Suppressor macrophage treated with lipopolysaccharide for 4 hours (primary cell): ENCODE results near the gene PLD4.
"Not testable (repeated sequence)": the region's sequence is repeated elsewhere in the genome, so short reads cannot be mapped to it uniquely, and the experiment has no call there.

Experiments
- DNase-seq: peaks from one replicate; pipeline ENCODE4 v3.0.0-alpha.2; 2020

Gene PLD4, protein sequence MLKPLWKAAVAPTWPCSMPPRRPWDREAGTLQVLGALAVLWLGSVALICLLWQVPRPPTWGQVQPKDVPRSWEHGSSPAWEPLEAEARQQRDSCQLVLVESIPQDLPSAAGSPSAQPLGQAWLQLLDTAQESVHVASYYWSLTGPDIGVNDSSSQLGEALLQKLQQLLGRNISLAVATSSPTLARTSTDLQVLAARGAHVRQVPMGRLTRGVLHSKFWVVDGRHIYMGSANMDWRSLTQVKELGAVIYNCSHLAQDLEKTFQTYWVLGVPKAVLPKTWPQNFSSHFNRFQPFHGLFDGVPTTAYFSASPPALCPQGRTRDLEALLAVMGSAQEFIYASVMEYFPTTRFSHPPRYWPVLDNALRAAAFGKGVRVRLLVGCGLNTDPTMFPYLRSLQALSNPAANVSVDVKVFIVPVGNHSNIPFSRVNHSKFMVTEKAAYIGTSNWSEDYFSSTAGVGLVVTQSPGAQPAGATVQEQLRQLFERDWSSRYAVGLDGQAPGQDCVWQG

DNA sequence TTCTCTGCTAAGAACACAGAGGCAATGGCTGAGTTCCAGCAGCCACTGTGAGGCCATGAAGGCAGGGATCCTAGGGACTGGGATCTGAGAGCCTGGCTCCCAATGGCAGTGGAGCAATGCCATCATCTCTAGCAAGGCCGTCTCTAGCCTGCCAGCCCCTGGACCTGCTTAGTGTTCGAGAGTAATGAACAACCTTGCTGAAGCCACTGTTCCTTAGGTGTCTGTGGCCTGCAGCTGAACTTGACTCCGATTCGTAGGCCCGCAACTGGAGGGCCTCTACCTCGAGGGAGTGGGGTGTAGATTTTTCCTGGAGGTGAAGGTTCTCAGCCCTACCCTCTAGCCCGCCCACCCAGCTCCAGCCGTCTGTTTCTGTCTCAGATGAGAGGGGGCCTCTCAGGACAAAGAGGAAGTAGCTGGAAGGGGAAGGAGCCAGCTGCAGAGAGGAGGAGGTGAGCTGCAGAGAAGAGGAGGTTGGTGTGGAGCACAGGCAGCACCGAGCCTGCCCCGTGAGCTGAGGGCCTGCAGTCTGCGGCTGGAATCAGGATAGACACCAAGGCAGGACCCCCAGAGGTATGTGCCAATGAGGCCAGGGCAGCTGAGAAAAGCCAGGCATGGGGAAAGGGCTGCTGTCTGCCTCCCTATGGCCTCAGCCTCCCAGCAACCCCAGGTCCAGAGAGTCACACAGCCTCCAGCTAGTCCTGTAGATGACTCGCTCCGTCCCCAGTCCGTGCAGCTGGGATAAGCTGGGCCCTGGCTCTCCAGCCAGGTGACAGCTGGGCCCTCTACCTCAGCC lies at the start of gene PLD4:
Gene PLD4, plus strand, starts transcription at position 459 of the 793 bp plus-strand sequence. CDS start 2,262 bp downstream, outside the sequence.
- peak; percentile 31 for DNase-seq

DNA sequence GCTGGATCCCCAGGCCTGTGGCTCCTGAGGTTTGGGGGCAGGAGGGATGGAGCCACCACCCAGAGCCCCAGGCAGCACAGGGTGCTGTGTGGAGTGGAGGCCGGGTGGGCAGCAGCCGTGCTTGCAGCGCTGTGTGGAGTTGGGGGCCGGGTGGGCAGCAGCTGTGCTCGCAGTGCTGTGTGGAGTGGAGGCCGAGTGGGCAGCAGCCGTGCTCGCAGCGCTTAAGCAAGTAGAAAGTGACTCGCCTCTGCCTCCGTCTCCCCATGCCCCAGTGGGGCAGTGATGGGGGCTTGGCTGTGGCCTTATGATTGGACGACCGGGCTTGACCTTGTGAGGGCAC lies 49.3 kb upstream of the PLD4 start:
- DNase-seq, result no peak

DNA sequence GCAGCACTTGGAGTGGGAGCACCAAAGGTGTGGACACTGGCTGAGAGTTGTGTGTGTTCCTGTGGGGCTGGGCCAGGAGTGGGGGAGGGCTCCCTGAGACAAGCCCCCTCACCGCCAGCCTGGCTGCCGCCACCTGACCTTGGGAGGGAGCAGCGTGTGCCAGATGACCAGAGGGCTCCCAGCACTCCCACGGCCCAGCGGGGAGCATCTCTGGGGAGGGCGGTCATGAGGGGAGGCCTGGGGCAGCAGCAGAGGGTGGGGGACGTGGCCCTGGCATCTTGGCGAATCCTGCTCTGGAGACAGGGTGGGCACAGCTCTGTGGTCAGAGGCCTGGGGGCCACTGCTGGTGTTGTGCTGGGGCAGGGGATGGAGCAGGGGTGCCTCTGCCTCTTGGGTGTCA lies 48.9 kb upstream of the PLD4 start:
- DNase-seq, result no peak

DNA sequence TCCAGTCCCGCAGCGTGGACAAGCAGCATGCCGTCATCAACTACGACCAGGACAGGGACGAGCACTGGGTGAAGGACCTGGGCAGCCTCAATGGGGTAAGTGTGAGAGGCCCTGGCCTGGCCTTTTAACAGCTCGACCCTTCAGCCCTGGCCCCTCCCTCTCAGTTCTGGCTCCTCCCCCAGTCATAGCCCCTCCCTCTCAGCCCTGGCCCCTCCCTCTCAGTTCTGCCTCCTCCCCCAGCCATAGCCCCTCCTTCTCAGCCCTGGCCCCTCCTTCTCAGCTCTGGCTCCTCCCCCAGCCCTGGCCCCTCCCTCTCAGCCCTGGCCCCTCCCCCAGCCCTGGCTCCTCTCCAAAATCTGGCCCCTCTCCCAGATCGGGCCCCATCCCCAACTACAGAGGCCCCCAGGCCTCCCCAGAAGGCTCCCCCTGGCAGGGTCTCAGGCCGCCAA lies 48.4 kb upstream of the PLD4 start:
- DNase-seq, result peak; percentile 47

DNA sequence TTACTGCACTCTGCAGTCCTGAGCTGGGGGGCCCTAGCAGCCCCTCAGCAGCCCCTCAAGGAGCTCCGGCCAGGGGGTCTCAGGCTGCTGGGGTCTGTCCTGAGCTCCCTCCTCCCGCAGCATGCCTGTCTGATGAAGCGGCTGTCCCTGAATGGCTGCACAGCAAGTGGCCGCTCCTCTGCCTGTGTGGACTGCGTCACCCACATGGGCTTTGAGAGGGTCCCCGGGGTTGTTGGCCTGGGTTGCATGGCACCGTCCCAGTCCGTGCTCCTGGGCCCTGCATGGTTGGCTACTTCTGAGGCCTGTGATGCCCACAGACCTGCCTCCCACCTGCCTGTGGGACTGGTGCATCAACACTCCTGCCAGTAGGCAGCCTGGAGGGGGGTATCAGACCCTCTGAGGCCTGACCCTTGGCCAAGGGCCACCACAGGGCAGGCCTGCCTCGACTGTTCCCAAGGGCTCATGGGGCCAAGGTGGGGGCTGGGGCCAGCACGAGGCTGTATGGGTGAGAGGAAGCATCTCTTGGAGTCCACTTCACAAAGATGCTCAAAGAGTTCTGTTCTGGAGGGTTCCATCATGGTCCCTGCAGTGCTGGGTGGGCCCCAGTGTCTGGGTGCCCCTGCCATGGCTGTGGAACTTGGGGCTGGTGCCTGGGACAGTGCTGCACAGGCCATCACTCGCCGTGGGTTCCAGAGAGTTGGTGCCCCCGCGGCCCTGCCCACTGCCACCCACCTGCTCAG lies 47.4 kb upstream of the PLD4 start:
- DNase-seq, result no peak

DNA sequence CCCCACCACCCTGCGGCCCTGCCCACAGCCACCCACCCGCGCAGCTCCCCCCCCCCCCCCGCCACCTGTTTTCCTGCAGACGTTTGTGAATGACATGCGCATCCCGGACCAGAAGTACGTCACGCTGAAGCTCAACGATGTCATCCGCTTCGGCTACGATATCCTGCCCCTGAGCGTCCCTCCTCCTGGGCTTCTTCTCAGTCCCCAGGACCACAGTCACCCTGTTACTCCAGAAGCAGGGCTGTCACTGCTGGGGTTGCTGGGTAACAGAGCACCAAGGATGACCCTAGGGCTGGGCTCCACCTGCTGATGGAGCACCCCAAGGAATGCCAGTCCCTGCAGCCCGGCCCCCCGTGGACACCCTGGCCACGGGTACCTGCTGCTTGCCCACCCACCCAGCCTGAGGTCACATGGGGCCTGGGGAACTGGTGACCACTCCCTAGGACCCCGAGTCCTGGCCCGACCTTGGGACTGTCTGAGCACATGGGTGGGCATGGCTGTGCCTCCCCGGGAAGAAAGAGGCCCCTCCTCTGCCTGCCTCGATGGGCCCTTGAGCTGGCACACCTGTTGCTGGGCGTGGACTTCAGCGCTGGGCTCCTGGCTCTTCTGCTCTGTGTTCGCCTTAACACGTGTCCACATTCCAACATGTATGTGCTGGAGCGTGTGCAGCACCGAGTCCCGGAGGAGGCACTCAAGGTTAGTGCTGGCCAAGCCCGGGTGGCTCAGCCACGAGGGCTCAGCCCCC lies 46.7 kb upstream of the PLD4 start:
- DNase-seq, result no peak

DNA sequence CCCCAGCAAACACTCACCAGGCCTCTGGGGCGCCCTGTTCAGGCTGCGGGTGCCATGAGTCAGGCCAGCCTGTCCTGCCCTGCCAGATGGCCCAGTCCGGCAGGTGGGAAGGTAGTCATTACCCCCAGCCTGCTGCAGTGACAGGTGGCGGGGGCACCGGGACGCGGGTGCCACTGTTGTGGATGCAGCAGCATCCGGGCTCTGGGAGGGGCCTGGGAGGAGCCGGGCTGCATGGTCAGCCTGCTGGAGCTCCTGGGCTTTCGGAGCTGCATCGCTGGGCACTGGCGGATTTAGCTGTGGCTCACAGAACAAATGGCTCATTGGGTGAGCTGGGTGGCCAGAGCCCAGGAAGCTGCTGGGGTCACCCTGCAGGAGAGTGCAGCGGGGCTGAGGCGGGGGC lies 46.1 kb upstream of the PLD4 start:
- no peak for DNase-seq

DNA sequence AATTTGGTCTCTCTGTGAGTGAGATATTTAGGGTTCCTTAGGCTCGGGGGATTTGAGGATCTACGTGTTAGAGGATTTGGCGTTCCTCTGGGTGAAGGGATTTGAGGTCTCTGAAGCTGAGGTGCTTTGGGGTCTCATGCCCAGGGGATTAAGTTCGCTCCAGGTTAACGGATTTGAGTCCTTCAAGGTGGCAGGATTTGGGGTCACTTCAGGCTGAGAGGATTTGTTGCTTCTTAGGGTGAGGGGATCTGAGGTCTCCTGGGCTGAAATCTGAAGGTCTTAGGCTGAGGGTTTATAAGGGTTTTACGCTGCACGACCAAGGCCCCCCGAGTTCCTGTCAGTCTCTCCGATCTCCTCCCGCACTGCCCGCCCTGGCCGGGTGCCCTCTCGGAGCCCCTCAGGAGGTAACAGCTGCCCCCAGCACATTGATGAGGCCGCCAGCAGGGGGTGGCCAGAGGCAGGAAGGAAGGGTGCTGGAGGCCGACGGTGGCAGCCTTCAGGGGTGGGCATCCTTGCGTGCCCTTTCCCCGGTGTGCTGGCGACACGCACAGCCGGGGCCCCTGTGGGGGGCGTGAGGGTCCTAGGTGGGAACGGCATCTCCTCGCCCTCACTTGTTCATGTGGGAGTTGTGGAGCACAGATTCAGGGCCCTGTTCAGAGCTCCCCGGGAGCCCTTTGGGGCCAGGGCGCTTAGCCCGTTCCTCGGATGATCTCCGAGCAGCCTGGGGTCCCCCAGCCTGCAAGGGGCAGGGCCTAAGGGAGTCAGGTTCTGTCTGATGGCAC lies 45.3 kb upstream of the PLD4 start:
- DNase-seq, result no peak

DNA sequence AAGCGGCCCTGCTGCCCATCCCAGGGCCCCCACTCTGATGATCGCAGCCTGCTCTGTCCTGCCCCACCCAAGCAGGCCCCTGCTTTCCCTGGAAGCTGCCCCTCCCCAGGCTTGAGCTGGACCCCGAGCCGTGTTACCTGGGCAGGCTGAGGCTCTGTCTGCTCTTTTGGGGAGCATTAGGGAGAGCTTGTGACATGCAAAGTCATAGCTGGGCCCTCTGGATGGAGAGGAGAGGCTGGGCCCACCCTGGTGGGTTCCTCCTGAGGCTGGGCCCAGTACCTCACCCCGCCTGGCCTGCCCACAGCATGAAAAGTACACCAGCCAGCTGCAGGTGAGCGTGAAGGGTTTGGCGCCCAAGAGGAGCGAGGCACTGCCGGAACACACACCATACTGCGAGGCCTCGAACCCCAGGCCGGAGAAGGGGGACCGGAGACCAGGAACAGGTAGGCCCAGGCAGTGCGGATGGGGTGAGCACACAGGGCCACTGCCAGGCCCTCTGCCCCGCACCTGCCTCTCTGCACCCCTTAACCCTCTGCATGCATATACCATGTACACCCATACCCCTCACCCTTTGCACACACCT lies 44.6 kb upstream of the PLD4 start:
- no peak for DNase-seq

DNA sequence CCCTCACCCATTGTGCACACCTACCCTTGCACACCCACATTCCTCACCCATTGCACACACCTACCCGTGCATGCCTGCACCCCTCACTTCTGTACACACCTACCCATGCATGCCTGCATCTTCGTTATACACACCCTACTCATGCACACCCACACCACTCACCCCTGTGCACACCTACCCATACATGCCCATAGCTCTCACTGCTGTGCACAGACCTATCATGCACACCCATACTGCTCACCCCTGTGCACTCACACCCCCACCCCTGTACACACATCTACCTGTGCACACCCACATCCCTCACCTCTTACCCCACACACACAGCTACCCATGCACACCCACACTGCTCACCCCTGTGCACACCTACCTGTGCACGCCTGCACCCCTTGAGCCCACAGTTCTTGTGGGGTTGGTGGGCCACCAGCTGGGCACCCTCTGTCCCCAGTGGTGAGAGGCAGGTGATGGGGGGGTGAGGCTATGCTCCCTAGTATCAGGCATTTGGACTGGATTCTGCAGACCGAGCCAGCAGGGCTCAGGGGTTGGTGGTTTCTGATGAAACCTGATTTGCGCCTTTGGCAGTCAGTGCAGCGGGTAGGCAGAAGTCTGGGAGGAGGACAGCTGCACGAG lies 44.0 kb upstream of the PLD4 start:
- DNase-seq, result no peak

DNA sequence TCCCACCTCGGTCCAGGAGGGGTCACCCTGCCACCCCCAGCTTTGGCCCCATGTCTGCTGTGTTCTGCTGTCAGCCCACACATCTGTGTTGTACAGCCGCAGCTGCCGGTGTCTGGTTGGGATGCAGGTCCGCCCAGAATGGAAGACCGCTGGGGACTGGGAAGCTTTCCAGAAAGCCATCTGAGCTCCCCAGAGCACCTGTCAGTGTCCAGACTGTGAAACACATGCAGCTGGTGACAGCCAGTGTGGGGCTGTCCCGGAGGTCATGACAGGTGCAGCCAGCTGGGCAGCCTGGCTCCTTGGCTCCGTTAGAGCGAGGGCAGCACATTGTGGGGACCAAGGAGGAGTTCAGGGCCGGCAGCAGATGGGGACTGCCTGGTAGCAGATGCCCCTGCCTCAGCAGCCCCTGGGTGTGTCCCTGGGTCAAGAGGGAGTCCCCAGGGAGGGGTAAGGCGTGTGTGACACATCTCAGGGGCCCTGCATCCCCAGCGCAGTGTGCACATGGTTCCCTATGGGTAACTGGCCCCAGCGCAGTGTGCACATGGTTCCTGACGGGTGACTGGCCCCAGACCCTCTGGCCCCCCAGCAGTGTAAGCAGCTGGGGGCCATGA lies 43.2 kb upstream of the PLD4 start:
- no peak for DNase-seq

DNA sequence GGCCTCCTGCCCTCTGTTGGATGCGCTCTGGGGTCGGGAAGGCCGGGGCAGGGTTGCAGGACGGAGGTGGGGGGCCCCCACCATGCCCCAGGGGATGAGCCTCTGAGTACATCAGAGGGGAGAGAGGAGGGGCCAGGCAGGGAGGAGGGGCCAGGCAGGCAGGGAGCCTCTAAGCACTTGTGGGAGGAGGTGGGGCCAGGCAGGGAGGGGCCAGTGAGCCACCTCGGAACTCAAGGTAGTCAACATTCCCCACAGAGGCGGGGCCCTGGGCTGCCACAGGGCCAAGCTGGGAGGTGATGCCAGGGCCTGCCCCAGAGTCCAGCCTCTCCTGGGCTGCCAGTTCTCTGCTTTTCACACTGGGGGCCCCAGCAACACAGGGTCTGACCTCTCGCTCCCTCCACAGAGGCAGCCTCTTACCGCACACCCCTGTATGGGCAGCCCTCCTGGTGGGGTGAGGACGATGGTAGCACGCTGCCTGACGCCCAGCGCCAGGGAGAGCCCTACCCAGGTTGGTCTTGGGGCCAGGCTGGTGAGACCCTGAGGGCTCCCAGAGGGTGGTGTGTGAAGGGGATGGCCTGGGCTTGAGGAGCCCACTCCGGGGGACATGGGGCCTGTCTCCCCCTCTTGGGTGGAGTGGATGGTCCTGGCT lies 42.2 kb upstream of the PLD4 start:
- DNase-seq, result no peak

DNA sequence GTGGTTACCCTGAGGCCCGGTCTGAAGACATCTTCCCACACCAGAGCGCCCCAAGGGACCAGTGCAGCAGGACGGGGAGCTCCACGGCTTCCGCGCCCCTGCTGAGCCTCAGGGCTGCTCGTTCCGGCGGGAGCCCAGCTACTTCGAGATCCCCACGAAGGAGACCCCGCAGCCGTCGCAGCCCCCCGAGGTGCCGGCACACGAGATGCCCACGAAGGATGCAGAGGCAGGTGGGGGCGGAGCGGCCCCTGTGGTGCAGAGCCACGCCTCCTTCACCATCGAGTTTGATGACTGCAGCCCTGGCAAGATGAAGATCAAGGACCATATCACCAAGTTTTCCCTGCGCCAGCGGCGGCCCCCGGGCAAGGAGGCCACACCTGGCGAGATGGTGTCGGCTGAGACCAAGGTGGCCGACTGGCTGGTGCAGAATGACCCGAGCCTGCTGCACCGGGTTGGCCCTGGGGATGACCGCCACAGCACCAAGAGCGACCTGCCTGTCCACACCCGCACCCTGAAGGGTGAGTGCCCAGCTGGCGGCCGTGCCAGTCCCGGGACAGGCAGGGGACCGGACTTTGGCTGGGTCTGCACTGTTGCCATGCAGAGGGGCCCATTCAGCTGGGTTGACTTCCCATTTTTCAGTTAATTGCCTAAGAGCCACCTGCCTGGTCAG lies 41.6 kb upstream of the PLD4 start:
- DNase-seq, result no peak

DNA sequence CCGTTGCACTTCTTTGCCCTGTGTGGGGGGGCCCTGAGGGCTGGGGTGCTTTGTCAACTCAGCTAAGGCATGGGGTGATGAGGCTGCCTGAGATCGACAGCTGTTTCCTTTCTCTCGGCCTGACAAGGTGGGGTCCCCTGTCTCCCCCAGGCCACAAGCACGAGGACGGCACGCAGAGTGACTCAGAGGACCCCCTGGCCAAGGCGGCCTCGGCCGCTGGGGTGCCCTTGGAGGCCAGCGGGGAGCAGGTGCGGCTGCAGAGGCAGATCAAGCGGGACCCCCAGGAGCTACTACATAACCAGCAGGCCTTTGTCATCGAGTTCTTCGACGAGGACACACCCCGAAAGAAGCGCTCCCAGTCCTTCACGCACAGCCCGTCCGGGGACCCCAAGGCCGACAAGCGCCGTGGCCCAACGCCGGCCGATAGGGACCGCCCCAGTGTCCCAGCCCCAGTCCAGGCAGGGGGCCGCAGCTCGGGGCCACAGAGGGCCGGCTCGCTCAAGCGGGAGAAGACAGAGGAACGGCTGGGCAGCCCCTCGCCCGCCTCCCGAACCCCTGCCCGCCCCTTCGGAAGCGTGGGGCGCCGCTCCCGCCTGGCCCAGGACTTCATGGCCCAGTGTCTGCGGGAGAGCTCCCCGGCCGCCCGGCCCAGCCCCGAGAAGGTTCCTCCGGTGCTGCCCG lies 40.9 kb upstream of the PLD4 start:
- no peak for DNase-seq

DNA sequence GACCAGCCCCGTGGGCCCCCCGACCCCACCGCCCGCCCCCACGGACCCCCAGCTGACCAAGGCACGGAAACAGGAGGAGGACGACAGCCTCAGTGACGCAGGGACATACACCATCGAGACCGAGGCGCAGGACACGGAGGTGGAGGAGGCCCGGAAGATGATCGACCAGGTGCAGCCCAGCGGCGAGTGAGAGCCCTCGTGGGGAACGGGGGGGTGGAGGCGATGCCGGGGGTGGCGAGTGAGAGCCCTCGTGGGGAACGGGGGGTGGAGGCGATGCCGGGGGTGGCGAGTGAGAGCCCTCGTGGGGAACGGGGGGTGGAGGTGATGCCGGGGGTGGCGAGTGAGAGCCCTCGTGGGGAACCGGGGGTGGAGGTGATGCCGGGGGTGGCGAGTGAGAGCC lies 40.3 kb upstream of the PLD4 start:
- not testable (repeated sequence) for DNase-seq

DNA sequence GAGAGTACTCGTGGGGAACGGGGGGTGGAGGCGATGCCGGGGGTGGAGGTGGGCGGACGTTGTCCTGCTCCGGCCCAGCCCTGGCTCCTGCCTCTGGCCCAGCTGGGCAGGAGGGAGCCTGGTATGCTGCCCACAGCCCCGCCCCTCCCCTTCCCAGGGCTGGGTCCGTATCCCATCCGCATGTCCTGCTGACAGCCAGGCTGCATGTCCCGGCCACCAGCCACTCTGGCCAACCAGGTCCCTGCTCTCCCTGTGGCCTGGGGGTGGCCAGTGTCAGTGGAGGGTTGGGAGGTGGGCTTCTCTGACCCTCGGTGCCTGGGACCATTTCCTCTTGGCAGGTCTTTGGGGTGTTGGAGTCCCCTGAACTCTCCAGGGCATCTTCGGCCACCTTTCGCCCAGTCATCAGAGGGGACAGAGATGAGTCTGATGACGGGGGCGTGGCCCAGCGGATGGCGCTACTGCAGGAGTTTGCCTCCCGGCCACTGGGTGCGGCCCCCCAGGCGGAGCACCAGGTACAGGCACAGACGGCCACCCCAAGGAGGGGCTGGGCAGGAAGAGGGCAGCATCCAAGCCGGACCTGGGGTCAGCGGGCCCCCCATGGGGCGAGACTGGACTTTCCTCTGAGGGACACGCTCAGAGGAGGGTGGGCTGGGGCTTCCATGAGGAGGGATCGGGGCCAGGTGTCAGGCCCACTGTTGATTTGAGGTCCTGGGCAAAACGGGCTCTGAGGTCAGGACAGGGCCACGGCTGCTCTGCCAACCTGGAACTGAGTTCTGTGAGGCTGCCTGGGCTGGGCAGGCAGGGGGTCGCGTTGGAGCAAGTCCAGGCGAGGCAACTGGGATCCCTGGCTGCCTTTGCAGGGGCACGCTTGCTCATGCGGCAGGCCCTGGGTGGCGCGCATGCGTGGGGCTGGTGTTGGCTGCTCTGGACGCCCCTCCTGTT lies 39.4 kb upstream of the PLD4 start:
- DNase-seq, result no peak

DNA sequence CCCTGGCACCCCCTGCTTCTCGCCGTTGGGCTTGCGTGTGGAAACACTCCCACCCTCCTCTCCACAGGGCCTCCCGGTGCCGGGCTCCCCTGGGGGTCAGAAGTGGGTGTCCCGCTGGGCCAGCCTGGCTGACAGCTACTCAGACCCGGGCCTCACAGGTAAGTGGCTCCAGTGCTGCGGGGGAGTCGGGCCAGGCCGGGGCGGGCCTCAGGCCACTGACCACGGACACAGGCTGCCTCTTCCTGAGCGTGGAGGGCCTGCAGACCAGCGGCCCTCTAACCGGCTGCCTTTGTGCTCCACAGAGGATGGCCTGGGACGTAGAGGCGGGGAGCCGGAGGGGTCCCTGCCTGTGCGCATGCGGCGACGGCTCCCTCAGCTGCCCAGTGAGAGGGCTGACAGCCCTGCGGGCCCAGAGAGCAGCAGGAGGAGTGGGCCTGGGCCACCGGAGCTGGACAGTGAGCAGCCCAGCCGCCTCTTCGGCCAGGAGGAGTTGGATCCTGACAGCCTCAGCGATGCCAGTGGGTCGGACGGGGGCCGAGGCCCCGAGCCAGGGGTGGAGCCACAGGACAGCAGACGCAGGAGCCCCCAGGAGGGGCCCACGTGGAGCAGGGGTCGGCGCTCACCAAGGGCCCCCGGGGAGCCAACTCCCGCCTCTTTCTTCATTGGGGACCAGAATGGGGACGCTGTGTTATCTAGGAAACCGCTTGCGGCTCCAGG lies 38.5 kb upstream of the PLD4 start:
- DNase-seq, result no peak
